LoVo (cell line): ENCODE data around the gene EXO5.
"Not testable (repeated sequence)": the region's sequence is repeated elsewhere in the genome, so short reads cannot be mapped to it uniquely, and the experiment has no call there.

Experiments
- DNase-seq: peaks from one replicate; pipeline ENCODE4 v3.0.0-alpha.2; 2016; ENCODE audit warnings: low spot score

Gene EXO5

GRCh38 chr1:40553017-40553416 lies 44.5 kb downstream of the EXO5 start:
- no peak for DNase-seq

- not testable (repeated sequence) for DNase-seq
Measured at GRCh38 chr1:40554807-40555206, 46.2 kb downstream of the EXO5 start.

- no peak for DNase-seq
Measured at GRCh38 chr1:40556121-40556520, 47.6 kb downstream of the EXO5 start.

- not testable (repeated sequence) for DNase-seq
Measured at GRCh38 chr1:40558241-40558640, 49.7 kb downstream of the EXO5 start.

- DNase-seq: no peak
Measured at GRCh38 chr1:40562185-40562584, 53.6 kb downstream of the EXO5 start.

GRCh38 chr1:40563266-40563665 lies 54.7 kb downstream of the EXO5 start:
- no peak for DNase-seq

- DNase-seq: no peak
Measured at GRCh38 chr1:40564506-40564905, 55.9 kb downstream of the EXO5 start.

- DNase-seq: no peak
Measured at GRCh38 chr1:40564913-40565312, 56.3 kb downstream of the EXO5 start.
